Activated CD8-positive, alpha-beta memory T cell treated with anti-CD3 and anti-CD28 coated beads for 36 hours (primary cell): ENCODE measurements around the gene SLC12A3. TPM values are rescaled to one million over a fixed set of nuclear protein-coding genes. Genes with fewer than 3 reads are reported as not detected.

Experiments used
- CTCF ChIA-PET: fragments of 350-600 bp; sonication (Branson Sonifier 250); formaldehyde crosslinking; loops from one replicate; lab custom pipeline; 2021; ENCODE audit warnings: antibody characterized with exemption; lab: Charles Lee
- POLR2A ChIA-PET: fragments of 350-600 bp; sonication (Branson Sonifier 250); formaldehyde crosslinking; loops from one replicate; lab custom pipeline; 2021; ENCODE audit warnings: antibody characterized with exemption; lab: Charles Lee
- total RNA-seq, 2 experiments: library from RNA; stranded (reverse); gene quantifications; one replicate each; pipeline ENCODE4 v1.2.3, GENCODE V29; 2021

SLC12A3 gene
- total RNA-seq, 2 experiments from 2014 or later, result not detected

DNA sequence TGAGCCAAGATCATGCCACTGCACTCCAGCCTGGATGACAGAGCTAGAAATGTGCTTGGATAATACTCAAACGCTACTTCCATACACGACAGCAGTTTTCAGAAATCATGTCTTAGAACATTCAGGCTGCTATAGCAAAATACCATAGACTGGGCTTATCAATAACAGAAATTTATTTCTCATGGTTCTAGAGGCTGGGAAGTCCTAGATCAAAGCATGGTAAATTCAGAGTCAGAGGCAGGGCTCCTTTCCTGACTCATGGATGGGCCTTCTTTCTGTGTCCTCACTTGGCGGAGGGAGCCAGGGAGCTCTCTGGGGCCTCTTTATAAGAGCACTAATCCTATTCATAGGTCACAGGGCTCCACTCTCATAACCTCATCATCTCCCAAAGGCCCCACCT, 42.4 kb downstream of the SLC12A3 start:
- CTCF ChIA-PET, result no interaction called here
- POLR2A ChIA-PET, result no interaction called here

DNA sequence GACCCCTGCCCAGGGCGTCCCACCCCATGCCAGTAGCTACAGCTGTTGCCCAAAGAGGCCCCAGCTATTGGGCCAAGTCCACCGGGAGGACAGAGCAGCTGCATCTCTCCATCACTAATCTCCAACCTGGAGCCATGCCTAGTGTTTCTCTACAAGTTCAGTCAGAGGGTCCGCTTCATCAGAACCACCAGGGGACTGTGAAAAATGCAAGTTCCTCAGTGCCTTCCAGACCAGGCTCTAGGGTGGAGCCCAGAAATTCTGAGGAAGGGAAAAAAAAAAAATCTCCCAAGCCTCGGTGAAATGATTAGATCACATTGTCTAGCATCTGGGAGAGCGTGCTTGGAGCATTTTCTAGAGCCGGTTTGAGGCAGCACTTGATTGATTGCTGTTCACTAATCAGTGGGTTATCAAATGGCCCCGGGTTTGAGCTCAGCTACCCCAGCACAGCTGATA, 44.5 kb downstream of the SLC12A3 start:
- ChIA-PET POLR2A (no interaction called here), CTCF (interaction anchor here (0.6 kb wide), 1 partner anchor 383 kb away, joined by 3 read pairs; no protein-coding TSS in a partner anchor)

DNA sequence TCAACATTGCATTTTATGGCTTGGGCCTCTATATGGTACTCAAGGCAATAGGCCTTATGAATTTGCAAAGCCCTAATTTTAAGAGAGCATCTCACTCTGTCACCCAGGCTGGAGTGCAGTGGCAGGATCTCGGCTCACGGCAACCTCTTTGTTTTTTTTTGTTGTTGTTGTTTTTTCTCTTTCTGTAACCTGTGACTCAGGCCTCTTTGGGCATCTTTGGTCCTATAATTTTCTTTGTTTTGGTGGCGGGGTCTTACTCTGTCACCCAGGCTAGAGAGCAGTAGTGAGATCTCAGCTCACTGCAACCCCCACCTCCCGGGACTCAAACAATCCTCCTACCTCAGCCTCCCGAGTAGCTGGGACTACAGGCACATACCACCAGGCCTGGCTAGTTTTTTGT, 45.1 kb downstream of the SLC12A3 start:
- ChIA-PET POLR2A (no interaction called here), CTCF (interaction anchor here (0.6 kb wide), 1 partner anchor 384 kb away, joined by 3 read pairs; no protein-coding TSS in a partner anchor)

DNA sequence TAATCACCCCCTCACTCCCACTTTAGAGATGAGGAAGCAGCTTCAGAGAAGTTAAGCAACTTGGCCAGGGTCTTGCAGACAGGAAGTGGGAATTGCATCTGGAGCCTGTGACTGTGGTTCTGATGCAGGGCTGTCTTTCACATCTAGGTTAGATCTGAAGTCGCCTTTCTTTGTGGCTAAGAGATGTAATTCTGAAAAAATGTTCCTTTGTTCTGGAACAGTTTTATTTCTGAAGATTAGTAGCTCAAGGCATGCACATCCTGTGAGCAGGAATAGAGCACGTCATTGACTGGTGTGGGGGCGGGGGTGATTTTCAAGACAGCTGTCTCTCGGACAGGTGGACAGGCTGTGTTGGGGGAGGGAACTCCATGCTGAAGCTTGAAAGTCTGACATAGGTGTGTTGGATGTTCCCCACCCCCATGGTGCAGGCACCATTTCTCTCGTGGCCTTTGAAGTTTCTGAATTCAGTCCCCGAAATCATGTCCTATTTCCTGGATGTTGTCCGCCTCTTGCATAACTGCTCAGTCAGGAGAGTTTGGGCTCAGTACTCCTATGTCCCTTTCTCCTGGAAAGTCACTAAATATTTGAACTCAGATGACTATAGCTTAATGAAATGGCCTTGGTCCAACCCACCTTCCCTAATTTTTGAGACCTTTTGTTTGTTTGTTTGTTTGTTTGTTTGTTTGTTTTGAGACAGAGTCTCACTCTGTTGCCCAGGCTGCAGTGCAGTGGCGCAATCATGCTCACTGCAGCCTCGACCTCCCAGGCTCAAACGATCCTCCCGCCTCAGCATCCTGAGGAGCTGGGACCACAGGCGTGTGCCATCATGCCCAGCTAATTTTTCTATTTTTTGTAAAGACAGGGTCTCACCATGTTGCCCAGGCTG, 45.9 kb downstream of the SLC12A3 start:
- POLR2A ChIA-PET, result no interaction called here

DNA sequence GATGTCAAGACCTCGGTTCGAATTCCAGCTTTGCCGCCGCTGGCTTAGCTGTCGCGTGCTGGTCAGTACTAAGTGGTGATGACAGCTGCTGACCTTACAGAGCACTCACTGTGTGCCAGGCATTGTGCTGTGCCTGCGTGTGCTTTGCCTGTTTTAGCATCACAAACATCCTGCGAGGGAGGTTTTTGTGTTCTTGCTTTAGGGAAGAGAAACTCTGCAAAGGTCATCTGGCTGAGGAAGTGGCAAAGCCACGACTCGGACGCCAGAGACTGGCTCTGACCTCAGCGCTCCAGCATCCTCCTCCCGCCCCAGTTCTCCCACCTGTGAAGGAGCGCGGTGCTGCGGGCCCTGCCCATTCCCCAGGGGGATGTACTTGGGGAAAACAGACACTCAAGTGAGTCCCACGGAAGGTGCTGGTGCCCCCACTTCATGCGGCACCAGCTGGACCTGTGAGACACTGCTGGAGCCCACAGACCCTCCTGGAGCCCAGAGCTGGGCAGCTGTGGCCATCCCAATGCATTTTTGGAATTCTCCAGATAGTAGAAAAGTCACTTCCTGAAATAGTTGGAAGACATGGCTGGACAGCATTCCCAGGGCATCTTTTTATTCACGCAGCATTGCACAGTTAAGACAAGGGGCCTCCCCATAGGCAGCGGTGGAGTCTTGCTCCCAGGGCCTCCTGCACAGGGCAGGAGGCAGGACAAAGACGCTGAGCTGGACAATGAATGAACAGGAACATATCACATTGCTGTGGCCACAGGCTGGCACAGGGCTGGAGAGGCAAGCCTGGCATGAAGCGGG, 47.0 kb downstream of the SLC12A3 start:
- CTCF ChIA-PET, result interaction anchor here (0.6 to 1.4 kb wide), 2 partner anchors 11 to 44 kb away, joined by 5 to 7 read pairs; no protein-coding TSS in a partner anchor

More for the DNA sequence above, 45.9 kb downstream of the SLC12A3 start:
- CTCF ChIA-PET, result interaction anchor here (0.6 to 1.4 kb wide), 2 partner anchors 14 to 43 kb away, joined by 5 read pairs; no protein-coding TSS in a partner anchor

DNA sequence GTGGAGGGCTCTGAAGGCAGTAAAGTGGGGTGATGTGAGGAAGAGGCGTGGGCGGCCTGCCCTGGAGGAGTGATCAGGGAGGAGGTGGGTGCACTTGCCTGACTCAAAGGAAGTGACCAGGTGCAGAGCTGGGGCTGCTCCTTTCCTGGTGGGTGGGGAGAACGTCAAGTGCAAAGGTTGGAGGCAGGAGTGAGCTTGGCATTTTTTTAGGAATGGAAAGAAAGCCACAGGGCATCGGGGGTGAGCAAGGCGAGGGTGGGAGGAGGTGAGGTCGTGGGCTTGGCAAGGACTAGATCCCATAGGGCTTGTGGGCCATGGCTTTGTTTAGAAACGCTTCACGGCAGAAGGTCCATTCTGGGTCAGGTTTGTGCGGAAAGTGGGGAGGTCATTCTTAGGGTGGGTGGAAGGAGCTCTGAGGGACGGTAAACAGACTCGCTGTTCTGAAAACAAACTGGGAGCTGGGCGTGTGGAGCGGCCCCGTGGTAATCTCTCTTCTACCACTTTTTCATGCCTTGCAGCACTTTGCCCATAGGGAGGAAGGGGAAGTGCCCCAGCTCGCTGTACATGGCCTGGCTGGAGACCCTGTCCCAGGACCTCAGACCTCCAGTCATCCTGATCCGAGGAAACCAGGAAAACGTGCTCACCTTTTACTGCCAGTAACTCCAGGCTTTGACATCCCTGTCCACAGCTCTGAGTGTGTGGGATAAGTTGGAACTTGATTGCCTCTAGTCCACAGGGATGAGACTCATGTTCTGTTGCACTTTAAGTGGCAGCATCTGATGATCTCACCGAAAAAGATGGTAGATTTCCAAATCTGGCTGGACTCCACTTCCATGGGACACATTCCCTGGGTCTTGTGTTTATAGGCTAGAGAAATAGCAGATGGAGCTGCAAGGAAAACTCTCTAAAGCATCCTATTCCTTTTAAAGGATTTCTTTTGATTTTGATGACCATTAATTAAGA, 48.0 kb downstream of the SLC12A3 start:
- ChIA-PET POLR2A (no interaction called here), CTCF (interaction anchor here (0.6 kb wide), 1 partner anchor 10 kb away, joined by 7 read pairs; no protein-coding TSS in a partner anchor)

More for the DNA sequence above, 47.0 kb downstream of the SLC12A3 start:
- POLR2A ChIA-PET, result no interaction called here

DNA sequence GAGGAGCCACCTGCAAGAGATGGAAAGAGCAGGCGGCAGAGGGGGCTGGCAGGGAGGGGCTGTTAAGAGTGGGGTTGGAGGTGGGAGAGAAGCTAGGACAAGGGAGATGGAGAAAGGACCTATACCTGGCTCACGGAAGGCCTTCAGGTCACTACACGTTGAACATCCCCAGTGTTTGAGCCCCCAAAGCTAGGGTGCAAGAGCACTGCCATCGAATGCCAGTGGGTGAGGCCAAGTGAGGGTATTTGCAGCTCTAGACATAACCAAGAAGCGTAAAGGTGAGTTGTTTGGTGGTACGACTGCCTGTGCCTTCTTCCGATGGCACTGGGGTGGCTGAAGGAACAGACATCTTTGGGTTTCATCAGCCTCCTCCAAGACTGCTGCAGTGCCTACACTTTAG, 49.9 kb downstream of the SLC12A3 start:
- CTCF ChIA-PET, result interaction anchor here (0.6 to 1.2 kb wide), 3 partner anchors 37 to 61 kb away, joined by 3 to 4 read pairs (median 3); no protein-coding TSS in a partner anchor
- POLR2A ChIA-PET, result interaction anchor here (1.2 kb wide), 1 partner anchor 16 kb away, joined by 3 read pairs; no protein-coding TSS in a partner anchor

DNA sequence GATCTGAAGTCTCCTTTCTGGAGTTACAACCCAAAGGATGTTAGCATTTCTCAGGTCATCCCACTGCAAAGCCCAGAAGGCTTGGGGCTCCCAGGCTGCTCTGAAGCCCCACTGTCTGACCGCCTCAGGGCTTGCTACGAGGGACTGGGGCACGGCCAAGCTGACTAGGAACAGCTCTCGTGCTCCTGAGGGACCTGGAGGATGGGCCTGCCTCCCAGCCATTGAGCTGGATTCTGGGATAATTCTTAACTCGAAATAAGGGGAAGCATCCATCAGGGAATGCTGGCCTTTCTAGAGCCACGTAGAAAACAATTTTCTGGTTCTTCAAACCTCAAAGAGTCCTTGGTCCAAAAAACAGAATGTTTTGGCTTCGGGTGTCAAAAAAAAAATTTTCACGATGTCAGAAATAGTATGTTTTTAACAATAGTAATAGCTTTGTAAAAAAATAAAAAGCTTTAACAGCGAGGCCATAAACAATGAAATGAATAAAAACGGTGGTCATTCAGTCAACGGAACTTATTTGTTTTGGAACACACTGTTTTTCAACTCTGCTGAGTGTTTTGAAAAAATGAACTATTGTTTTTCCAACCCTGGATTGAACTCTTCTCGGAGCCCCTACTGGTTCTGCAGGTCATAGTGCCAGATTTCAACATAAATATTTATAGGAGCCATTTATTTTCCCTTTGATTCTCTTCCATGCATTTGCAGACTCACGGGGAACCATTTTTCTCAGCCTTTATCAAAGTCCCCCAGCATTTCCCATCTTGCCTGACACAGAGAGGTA, 50.5 kb downstream of the SLC12A3 start:
- ChIA-PET CTCF (interaction anchor here (1.2 kb wide), 1 partner anchor 48 kb away, joined by 3 read pairs; no protein-coding TSS in a partner anchor), POLR2A (interaction anchor here (1.2 kb wide), 1 partner anchor 16 kb away, joined by 3 read pairs; no protein-coding TSS in a partner anchor)

DNA sequence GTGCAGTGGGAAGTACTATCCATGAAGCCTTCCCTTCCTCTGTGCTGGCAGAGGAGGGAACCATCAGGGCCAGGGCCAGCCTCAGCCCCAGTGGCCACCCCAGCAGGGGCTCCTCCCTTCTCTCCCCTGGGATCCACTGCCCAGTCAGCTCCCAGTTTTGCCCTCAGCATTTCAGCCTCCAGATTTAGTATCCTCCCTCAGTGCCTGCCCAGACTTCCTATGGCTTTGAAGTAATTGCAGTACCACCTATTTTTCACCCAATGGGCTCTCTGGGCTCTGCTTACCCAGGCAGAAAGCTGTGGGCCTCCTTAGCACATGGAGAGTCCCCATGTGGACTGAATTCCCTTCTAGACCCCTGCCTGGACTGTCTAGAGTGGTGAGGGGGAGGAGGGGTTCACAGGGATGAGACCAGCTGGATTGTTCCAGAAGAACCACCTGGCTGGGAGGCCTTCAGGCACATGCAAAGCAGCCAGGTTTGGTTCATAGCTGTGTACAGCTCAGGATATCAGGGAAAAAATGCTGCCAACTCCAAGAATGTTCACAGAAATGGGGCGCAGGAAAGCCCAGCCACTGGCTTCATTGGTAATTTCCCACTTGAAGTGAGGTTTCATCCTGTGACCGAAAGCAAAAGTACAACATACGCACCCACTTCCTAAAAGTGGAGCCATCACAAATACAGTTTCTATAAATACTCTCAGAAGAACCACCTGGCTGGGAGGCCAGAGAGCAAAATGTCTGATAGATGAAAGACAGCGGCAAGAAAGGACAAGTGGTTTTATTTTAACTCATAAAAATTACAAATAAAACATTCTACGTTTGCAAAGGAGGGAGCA, 51.8 kb downstream of the SLC12A3 start:
- ChIA-PET POLR2A (interaction anchor here (1.5 kb wide), 1 partner anchor 15 kb away, joined by 4 read pairs; no protein-coding TSS in a partner anchor), CTCF (interaction anchor here (0.6 to 1.3 kb wide), 2 partner anchors 35 to 301 kb away, joined by 3 to 4 read pairs; no protein-coding TSS in a partner anchor)

DNA sequence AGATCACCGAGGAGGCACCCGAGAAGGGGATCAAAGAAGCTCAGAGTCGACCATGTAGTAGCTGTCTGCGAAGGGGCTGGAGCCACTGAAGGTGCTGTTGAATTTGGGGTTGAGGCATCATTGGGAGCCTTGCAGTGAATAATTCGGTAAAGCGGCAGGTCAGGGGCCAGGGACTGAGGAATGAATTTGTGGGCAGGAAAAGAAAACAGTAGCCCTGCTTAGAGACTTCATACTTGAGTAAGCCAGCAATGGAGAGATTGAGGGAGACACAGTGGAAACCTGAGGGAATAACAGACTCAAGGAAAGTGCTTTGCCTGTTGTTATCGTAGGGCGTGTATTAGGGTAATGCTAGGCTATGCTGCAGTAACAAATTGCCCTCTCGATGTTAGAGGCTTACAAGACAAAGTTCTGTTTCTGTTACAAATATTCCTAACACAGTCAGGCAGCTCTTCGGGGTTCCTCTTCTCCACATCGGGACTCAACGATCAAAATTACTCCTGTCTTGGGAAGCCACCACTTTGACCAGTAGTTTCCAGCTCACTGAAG, 53.5 kb downstream of the SLC12A3 start:
- CTCF ChIA-PET, result interaction anchor here (0.7 kb wide), 2 partner anchors 26 to 43 kb away, joined by 3 to 4 read pairs; no protein-coding TSS in a partner anchor
- POLR2A ChIA-PET, result no interaction called here

DNA sequence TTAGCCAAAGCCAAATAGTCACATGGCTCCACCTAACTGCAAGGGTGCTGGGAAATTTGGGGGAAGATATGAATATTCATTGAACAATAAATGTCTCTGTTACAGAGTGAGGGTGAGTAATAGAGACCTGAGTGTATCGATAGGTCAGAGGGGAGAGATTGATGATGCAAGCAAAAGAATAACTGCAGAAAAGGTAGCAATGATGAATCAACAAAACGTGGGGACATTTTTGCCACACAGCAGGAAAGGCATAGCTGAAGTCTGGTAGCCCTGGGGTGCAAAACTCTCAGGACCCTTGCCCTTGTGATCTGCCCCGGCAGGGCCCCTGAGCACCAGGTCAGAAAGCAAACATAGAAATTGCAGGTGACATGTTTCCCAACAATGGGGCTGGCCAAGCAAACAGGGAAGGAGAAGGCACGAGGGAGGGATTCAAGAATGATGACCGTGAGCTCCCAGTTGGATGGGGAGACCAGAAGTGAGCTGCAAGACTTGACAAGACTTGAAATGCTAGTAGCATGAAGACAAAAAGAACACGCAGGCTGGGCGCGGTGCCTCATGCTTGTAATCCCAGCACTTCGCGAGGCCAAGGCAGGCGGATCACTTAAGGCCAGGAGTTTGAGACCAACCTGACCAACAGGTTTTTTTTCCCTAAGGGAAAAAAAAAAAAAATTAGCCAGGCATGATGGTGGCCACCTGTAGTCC, 54.2 kb downstream of the SLC12A3 start:
- CTCF ChIA-PET, result interaction anchor here (0.6 kb wide), 1 partner anchor 129 kb away, joined by 4 read pairs; no protein-coding TSS in a partner anchor
- POLR2A ChIA-PET, result interaction anchor here (0.6 kb wide), 1 partner anchor 12 kb away, joined by 3 read pairs; no protein-coding TSS in a partner anchor

DNA sequence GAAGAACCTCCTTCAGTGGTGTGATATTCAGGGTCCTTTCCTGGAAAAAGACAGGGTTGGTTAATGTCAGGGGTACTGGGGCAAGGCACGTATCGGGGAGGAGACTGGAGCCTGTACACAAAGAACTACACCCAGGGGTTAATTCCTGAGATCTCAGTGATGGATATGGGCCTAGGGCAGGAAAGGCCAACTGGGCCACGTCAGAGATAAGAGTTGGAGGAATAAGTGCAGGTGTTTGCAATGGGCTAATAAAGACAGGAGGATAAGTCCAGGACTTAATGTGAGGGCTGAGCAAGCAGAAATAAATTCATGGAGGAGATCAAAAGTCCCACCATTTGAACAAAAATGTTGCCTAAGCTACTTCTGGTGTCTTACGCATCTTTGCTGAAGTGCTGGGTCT, 56.6 kb downstream of the SLC12A3 start:
- ChIA-PET POLR2A (interaction anchor here (1.1 kb wide), 1 partner anchor 12 kb away, joined by 3 read pairs; no protein-coding TSS in a partner anchor), CTCF (interaction anchor here (0.8 kb wide), 1 partner anchor 43 kb away, joined by 3 read pairs; no protein-coding TSS in a partner anchor)

DNA sequence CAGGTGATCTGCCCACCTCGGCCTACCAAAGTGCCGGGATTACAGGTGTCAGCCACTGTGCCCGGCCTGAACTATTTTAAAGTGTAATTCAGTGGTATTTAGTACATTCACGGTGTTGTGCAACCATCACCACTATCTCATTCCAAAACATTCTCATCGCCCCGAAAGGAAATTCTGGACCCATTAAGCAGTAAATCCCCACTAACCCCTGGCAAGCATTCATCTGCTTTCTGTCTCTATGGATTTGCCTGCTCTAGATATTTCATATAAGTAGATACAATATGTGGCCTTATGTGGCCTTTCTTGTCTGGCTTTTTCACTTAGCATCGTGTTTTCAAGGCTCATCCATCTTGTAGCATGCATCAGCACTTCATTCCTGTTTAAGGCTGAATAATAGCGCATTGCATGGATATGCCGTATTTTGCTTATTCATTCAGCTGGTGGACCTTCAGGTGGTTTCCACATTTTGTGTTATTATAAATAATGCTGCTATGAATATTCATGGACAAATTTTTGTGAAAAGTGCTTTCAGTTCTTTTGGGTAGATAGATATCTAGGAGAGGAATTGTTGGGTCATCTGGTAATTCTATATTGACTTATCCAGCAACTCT, 58.6 kb downstream of the SLC12A3 start:
- ChIA-PET CTCF (interaction anchor here (1.0 kb wide), 1 partner anchor 11 kb away, joined by 7 read pairs; no protein-coding TSS in a partner anchor), POLR2A (no interaction called here)

DNA sequence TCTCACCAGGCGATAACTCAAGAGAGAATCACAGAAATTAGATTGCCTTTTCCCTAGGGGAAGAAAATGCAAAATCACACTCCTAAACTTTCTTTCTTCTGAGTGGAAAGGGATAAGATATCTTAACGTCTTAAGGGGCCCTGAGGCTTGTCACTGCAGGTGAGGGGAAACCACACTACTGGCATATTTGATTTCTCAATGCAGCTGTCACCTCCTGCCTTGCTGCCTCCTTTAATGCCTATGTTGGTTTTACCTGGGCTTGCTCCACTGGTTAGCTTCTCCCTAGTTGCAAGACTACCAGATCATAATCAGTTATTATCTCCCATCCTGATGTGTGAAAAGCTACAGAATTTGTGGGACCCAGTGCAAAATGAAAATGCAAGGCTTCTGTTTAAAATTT, 62.5 kb downstream of the SLC12A3 start:
- ChIA-PET CTCF (no interaction called here), POLR2A (no interaction called here)

DNA sequence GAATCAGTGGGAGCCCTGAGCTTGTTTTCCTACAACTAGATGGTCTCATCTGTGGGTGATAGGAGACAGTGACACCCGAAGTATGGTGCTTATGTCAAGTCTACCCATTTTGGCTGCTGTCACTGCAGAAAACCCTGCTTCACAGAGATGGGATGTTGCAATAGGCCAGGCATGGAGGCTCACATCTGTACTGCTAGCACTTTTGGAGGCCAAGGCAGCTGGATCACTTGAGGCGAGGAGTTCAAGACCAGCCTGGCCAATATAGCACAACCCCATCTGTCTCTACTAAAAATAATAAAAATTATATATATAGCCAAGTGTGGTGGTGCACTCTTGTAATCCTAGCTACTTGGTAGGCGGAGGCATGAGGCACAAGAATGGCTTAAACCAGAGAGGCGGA, 64.6 kb downstream of the SLC12A3 start:
- CTCF ChIA-PET, result interaction anchor here (1.2 kb wide), 1 partner anchor 26 kb away, joined by 3 read pairs; no protein-coding TSS in a partner anchor

More for the DNA sequence above, 64.6 kb downstream of the SLC12A3 start:
- POLR2A ChIA-PET, result no interaction called here
